Breast epithelium (tissue), 3 donors: ENCODE results near the gene GP1BA.

Experiments used
- POLR2A ChIP-seq: fragments of 450-650 bp; IDR thresholded peaks from one replicate; pipeline ENCODE4 v1.6.1; 2016; ENCODE audit warnings: antibody characterized with exemption, mild to moderate bottlenecking, moderate library complexity
- POLR2AphosphoS5 ChIP-seq, 3 donors: sonication (generic); formaldehyde crosslinking; IDR thresholded peaks; one replicate each; pipeline ENCODE4 v1.6.1; 2017; ENCODE audit warnings: antibody characterized with exemption in 3 of 3
- TF ChIP-seq, protein P1 (sequence below), 3 donors: fragments of 450-650 bp; IDR thresholded peaks; one replicate each; pipeline ENCODE4 v1.5.1; 2016 to 2017; ENCODE audit warnings: antibody characterized with exemption in 3 of 3, mild to moderate bottlenecking in 3 of 3, moderate library complexity in 3 of 3

DNA sequence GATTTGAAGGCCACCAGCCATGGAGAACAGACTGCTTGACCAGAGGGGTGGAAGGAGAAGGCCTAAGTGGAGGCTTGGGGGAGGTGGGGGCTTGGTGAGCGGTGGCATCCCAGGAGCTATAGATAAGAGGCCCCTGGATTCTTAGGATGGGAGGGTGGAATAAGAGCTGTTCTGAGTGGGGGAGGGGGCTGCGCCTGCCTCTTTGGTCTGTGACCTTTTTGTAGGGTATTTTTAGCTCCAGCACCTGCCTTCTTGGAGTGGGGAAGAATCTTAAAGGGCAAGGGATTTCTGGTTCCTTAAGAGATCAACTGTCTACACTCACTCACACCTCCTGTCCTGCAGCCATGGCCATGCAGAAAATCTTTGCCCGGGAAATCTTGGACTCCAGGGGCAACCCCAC is 19.4 kb downstream of the GP1BA start:
- TF ChIP-seq, protein P1, sequence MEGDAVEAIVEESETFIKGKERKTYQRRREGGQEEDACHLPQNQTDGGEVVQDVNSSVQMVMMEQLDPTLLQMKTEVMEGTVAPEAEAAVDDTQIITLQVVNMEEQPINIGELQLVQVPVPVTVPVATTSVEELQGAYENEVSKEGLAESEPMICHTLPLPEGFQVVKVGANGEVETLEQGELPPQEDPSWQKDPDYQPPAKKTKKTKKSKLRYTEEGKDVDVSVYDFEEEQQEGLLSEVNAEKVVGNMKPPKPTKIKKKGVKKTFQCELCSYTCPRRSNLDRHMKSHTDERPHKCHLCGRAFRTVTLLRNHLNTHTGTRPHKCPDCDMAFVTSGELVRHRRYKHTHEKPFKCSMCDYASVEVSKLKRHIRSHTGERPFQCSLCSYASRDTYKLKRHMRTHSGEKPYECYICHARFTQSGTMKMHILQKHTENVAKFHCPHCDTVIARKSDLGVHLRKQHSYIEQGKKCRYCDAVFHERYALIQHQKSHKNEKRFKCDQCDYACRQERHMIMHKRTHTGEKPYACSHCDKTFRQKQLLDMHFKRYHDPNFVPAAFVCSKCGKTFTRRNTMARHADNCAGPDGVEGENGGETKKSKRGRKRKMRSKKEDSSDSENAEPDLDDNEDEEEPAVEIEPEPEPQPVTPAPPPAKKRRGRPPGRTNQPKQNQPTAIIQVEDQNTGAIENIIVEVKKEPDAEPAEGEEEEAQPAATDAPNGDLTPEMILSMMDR (IDR thresholded peaks at IDR 0.05): no peak
- TF ChIP-seq POLR2AphosphoS5 (IDR thresholded peaks at IDR 0.05) (no peak), POLR2A (no peak)
